Endothelial cell of umbilical vein (primary cell): ENCODE measurements around the gene MYO6. TPM values are rescaled to one million over a fixed set of nuclear protein-coding genes. Genes with fewer than 3 reads are reported as not detected.

Experiments
- BruUV-seq: library from RNA; stranded (reverse); fragments of 400-500 nt; replicated peaks from 2 replicates; lab custom pipeline; 2021; lab: Mats Ljungman, UMichigan
- CTCF ChIA-PET: fragments of 300-600, 350-600 bp; sonication (Branson Sonifier 250); formaldehyde crosslinking; loops from one replicate; lab custom pipeline; 2021; ENCODE audit warnings: antibody characterized with exemption, inconsistent platforms; lab: Charles Lee
- POLR2A ChIA-PET: fragments of 300-600, 350-600 bp; sonication (Branson Sonifier 250); formaldehyde crosslinking; loops from one replicate; lab custom pipeline; 2021; ENCODE audit warnings: antibody characterized with exemption, inconsistent platforms; lab: Charles Lee
- DNase-seq: peaks from one replicate; pipeline ENCODE4 v3.0.0-alpha.2; 2011; ENCODE audit warnings: low read depth, low spot score
- FAIRE-seq: peaks from 2 replicates; lab custom pipeline; 2011; peaks lifted over from hg19 to GRCh38; lab: Jason Lieb, UNC
- H2AFZ ChIP-seq: 2 replicates; pipeline ENCODE4 v1.6.0; 2012; ENCODE audit warnings: low read depth, low read length, control low read depth, inconsistent platforms
- H3K27ac ChIP-seq: 2 replicates; pipeline ENCODE4 v1.5.1; 2011; ENCODE audit warnings: low read depth, mild to moderate bottlenecking, control low read depth, low read length, moderate library complexity; ENCODE audit not compliant: insufficient read depth
- H3K27me3 ChIP-seq, 2 experiments: 2 replicates each; pipeline versions ENCODE4 v1.6.0 to v1.6.1; 2011; ENCODE audit warnings: low read length in 2 of 2, mixed read lengths in 1 of 2; ENCODE audit not compliant: control insufficient read depth in 2 of 2, insufficient read depth in 2 of 2
- H3K36me3 ChIP-seq, 2 experiments: 2 replicates in 1 of 2; 3 replicates in 1 of 2; pipeline ENCODE4 v1.5.1; 2011; ENCODE audit warnings: low read length in 2 of 2, mild to moderate bottlenecking in 1 of 2, moderate library complexity in 1 of 2; ENCODE audit not compliant: control insufficient read depth in 2 of 2, insufficient read depth in 2 of 2; ENCODE audit errors: extremely low read depth in 1 of 2
- H3K4me1 ChIP-seq: 3 replicates; pipeline ENCODE4 v1.5.1; 2011; ENCODE audit warnings: mild to moderate bottlenecking, low read length; ENCODE audit not compliant: control insufficient read depth, insufficient read depth; ENCODE audit errors: extremely low read depth
- H3K4me2 ChIP-seq: 2 replicates; pipeline ENCODE4 v1.6.1; 2011; ENCODE audit warnings: low read length, control low read depth, mixed read lengths; ENCODE audit not compliant: insufficient read depth
- H3K4me3 ChIP-seq, 3 experiments: fragments of 200-600 bp in 1 of 3; sonication (generic), shearing (Covaris generic) in 1 of 3; replicated peaks in 1 of 3; 2 replicates each; pipeline ENCODE4 v1.5.1; 2011 to 2016; ENCODE audit warnings: control low read depth in 3 of 3, low read length in 3 of 3, mild to moderate bottlenecking in 2 of 3, inconsistent platforms in 1 of 3, low read depth in 1 of 3, moderate library complexity in 1 of 3; ENCODE audit not compliant: insufficient read depth in 1 of 3
- H3K79me2 ChIP-seq: 2 replicates; pipeline ENCODE4 v1.6.0; 2012; ENCODE audit warnings: low read length, inconsistent platforms; ENCODE audit not compliant: control insufficient read depth, insufficient read depth
- H3K9ac ChIP-seq: replicated peaks from 2 replicates; pipeline ENCODE3; 2011; ENCODE audit warnings: low read length, control low read depth; ENCODE audit not compliant: insufficient read depth; ENCODE audit errors: extremely low read depth
- H3K9me1 ChIP-seq: replicated peaks from 3 replicates; pipeline ENCODE4 v1.6.0; 2011; ENCODE audit warnings: mild to moderate bottlenecking, low read length; ENCODE audit not compliant: control insufficient read depth, insufficient read depth; ENCODE audit errors: extremely low read depth
- H3K9me3 ChIP-seq: replicated peaks from 2 replicates; pipeline ENCODE4 v1.5.1; 2012; ENCODE audit warnings: low read length, inconsistent platforms; ENCODE audit not compliant: control insufficient read depth, insufficient read depth
- H4K20me1 ChIP-seq: replicated peaks from 2 replicates; pipeline ENCODE3; 2011; ENCODE audit warnings: mild to moderate bottlenecking, low read length; ENCODE audit not compliant: control insufficient read depth, insufficient read depth; ENCODE audit errors: extremely low read depth
- CTCF ChIP-seq, 2 donors: IDR thresholded peaks; 1 replicate in 1 of 2; 2 replicates in 1 of 2; pipeline ENCODE4 v1.5.1; 2011; ENCODE audit warnings: low read length in 2 of 2, mild to moderate bottlenecking in 2 of 2, moderate library complexity in 2 of 2, control low read depth in 1 of 2, inconsistent platforms in 1 of 2, low read depth in 1 of 2; ENCODE audit not compliant: insufficient read depth in 1 of 2; ENCODE audit errors: extremely low read depth in 1 of 2
- FOS ChIP-seq: IDR thresholded peaks from 2 replicates; pipeline ENCODE4 v1.6.1; 2011; ENCODE audit warnings: mild to moderate bottlenecking, low read length, moderate library complexity, borderline replicate concordance; ENCODE audit not compliant: insufficient read depth
- GATA2 ChIP-seq: IDR thresholded peaks from 2 replicates; pipeline ENCODE4 v1.7.0; 2011; ENCODE audit warnings: low read depth, mild to moderate bottlenecking, moderate library complexity, mixed read lengths, low read length; ENCODE audit not compliant: insufficient read length, insufficient read depth
- JUN ChIP-seq: IDR thresholded peaks from 2 replicates; pipeline ENCODE4 v1.6.1; 2011; ENCODE audit warnings: borderline replicate concordance, low read depth; ENCODE audit not compliant: insufficient read length, insufficient read depth
- MYC ChIP-seq: IDR thresholded peaks from one replicate; pipeline ENCODE4 v1.6.1; 2011; ENCODE audit warnings: mild to moderate bottlenecking, low read depth, low read length
- POLR2A ChIP-seq: IDR thresholded peaks from 2 replicates; pipeline ENCODE4 v1.6.1; 2012; ENCODE audit warnings: low read depth, mild to moderate bottlenecking, control low read depth, low read length
- POLR2AphosphoS5 ChIP-seq: IDR thresholded peaks from 2 replicates; pipeline ENCODE4 v1.6.1; 2012; ENCODE audit warnings: low read depth, mild to moderate bottlenecking, control low read depth, low read length, moderate library complexity; ENCODE audit not compliant: insufficient read depth
- dilution Hi-C: fragments of 300-500 bp; cut with MboI; formaldehyde crosslinking; loops from one replicate; pipeline ENCODE4 v1.15.0; 2019; ENCODE audit warnings: low sequenced_read_pairs; ENCODE audit not compliant: extremely low pct_ligation_motif_present
- intact Hi-C: fragments of 100-400 bp; cut with micrococcal nuclease; formaldehyde crosslinking; loops from one replicate; pipeline ENCODE4 v1.10.0; 2022
- polyA plus RNA-seq, 4 experiments: library from polyadenylated mRNA; depleted of rRNA in 3 of 4; stranded (reverse) in 3 of 4; unstranded in 1 of 4; fragments of >200 nt; gene quantifications; 2 replicates each; pipeline versions ENCODE4 v1.2.1 to v1.2.3, GENCODE V29; 2011 to 2012; ENCODE audit warnings: missing spikeins in 1 of 4
- total RNA-seq: library from RNA; stranded (reverse); gene quantifications from 2 replicates; pipeline ENCODE4 v1.2.3, GENCODE V29; 2021
- TF ChIP-seq, protein P1 (sequence below): IDR thresholded peaks from 2 replicates; pipeline ENCODE4 v1.6.1; 2011; ENCODE audit not compliant: insufficient read depth, insufficient read length

The MYO6 gene
- total and polyA plus RNA-seq, 2 donors (not counting 3 experiments of a cell fraction or from before 2014, with no cell fraction given), result 15.5 to 68.0 TPM

- Histone ChIP-seq H2AFZ (no peak overlapping the region), H3K9me1 (no peaks in the 10 kb centered on the region), H3K27ac (no peak overlapping the region), H3K79me2 (peaks cover 32% of the 10 kb centered on the region), H3K27me3 (no peaks in the 10 kb centered on the region), H3K36me3 (no peaks in the 10 kb centered on the region), H3K9me3 (no peaks in the 10 kb centered on the region), H3K4me1 (peaks cover 10% of the 10 kb centered on the region), H3K9ac (no peak overlapping the region), H3K4me2 (no peak overlapping the region), H4K20me1 (peaks cover 2% of the 10 kb centered on the region), H3K4me3 (no peak overlapping the region)
- FAIRE-seq (no peak), DNase-seq (no peak)
- ChIA-PET CTCF (interaction anchor here (1.1 kb wide), 1 partner anchor 117 kb away, joined by 3 read pairs; no protein-coding TSS in a partner anchor), POLR2A (no interaction called here)
- TF ChIP-seq MYC (no peak), JUN (no peak), FOS (no peak), POLR2AphosphoS5 (no peak), GATA2 (no peak), CTCF (IDR thresholded peaks at IDR 0.05; ENCODE audit: extremely low read depth in 1 of 2, insufficient read depth in 1 of 2, low read depth in 1 of 2, low read length in 2 of 2) (no peak), POLR2A (no peak)
- TF ChIP-seq, protein P1, sequence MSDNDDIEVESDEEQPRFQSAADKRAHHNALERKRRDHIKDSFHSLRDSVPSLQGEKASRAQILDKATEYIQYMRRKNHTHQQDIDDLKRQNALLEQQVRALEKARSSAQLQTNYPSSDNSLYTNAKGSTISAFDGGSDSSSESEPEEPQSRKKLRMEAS, result no peak
- intact Hi-C loops (no loop called here), dilution Hi-C loops (no loop called here)
- no TSS peak for BruUV-seq
These were observed 26.2 kb downstream of the MYO6 start for GRCh38 chr6:75775219-75775618.
